Tibial nerve (tissue), 4 donors: ENCODE data around the gene FGD6. TPM values are rescaled to one million over a fixed set of nuclear protein-coding genes. Genes with fewer than 3 reads are reported as not detected.

ENCODE experiments used
- DNase-seq, 2 donors: peaks; one replicate each; pipeline ENCODE4 v3.0.0-alpha.2; 2019; ENCODE audit warnings: low spot score in 2 of 2
- H3K27ac ChIP-seq, 4 donors: fragments of 200-600 bp; sonication (generic) in 3 of 4; one replicate each; pipeline ENCODE4 v1.5.1; 2017 to 2019; ENCODE audit warnings: mild to moderate bottlenecking in 1 of 4
- H3K27me3 ChIP-seq, 2 donors: fragments of 200-600 bp; sonication (generic) in 1 of 2; one replicate each; pipeline versions ENCODE4 v1.5.1 to v1.6.0; 2017 to 2019
- H3K36me3 ChIP-seq, 3 donors: fragments of 200-600 bp; sonication (generic); one replicate each; pipeline ENCODE4 v1.5.1; 2018 to 2019
- H3K4me1 ChIP-seq, 4 donors: fragments of 200-600 bp; sonication (generic) in 3 of 4; one replicate each; pipeline ENCODE4 v1.5.1; 2017 to 2019
- H3K4me3 ChIP-seq, 4 donors: fragments of 200-600 bp; sonication (generic) in 3 of 4; one replicate each; pipeline ENCODE4 v1.5.1; 2017 to 2019; ENCODE audit warnings: mild to moderate bottlenecking in 1 of 4, moderate library complexity in 1 of 4
- H3K9me3 ChIP-seq, 4 donors: fragments of 200-600 bp; sonication (generic) in 3 of 4; one replicate each; pipeline ENCODE4 v1.5.1; 2017 to 2019
- CTCF ChIP-seq, 5 experiments: fragments of 200-600 bp in 3 of 5; fragments of 450-650 bp in 2 of 5; sonication (generic) in 3 of 5; IDR thresholded peaks; one replicate each; pipeline ENCODE4 v1.5.1; 2016 to 2019; ENCODE audit warnings: antibody characterized with exemption in 5 of 5, mild to moderate bottlenecking in 3 of 5, moderate library complexity in 2 of 5
- EP300 ChIP-seq, 2 donors: sonication (generic); formaldehyde crosslinking; IDR thresholded peaks; one replicate each; pipeline ENCODE4 v1.6.1; 2017; ENCODE audit warnings: antibody characterized with exemption in 2 of 2, mild to moderate bottlenecking in 1 of 2
- POLR2A ChIP-seq, 2 donors: fragments of 450-650 bp; IDR thresholded peaks; one replicate each; pipeline ENCODE4 v1.6.1; 2017; ENCODE audit warnings: antibody characterized with exemption in 2 of 2, mild to moderate bottlenecking in 2 of 2, moderate library complexity in 2 of 2
- WGBS, 2 donors: methylation state at CpG; one replicate each; pipeline ENCODE4 v1.1.5; 2018; 5-methylcytosine and 5-hydroxymethylcytosine counted together
- total RNA-seq, 4 donors: library from RNA; depleted of rRNA; stranded (reverse); fragments of >200 nt; gene quantifications; one replicate each; pipeline ENCODE4 v1.1.0, GENCODE V29; 2016

The FGD6 gene
- total RNA-seq, 4 donors from 2014 or later, result 9.2 to 13.4 (median 11.7) TPM

GRCh38 chr12:95077341-95077740, 139.9 kb downstream of the FGD6 start:
- no peak overlapping the region for H3K27ac ChIP-seq
- TF ChIP-seq CTCF (IDR thresholded peaks at IDR 0.05), result no peak
- TF ChIP-seq POLR2A (IDR thresholded peaks at IDR 0.05), result no peak
- no peak for TF ChIP-seq EP300 (IDR thresholded peaks at IDR 0.05)
- WGBS, 2 donors, result 74 to 82% methylated on average over 4 of the region's 4 CpGs

DNA sequence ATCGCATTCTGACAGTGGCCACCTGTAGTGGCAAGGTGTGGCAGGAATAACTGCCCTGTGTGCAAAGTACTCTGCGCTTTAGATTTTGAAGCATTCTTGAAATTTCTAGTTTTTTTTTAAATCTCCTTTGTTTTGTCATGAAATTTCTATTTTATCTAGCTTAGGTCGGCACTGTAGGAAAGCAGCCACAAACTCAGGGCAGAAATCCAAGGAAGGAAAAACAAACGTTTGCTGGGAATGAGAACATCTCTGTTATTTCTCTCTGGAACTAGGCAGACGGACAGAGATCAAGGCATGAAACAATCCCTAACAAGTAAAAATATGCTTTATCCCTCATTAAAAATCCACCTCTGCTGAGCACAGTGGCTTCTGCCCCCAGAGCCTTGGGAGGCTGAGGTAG, 142.5 kb downstream of the FGD6 start:
- H3K27ac ChIP-seq, result peak overlapping the region in 2 of 4 donors; percentile 60 to 96
- H3K4me3 ChIP-seq, result no peak overlapping the region
- DNase-seq, result no peak
- no peaks in the 10 kb centered on the region for H3K9me3 ChIP-seq
- TF ChIP-seq POLR2A (IDR thresholded peaks at IDR 0.05), result no peak
- peak in 1 of 2 donors; percentile 21 for TF ChIP-seq EP300 (IDR thresholded peaks at IDR 0.05)
- no peak for TF ChIP-seq CTCF (IDR thresholded peaks at IDR 0.05)
- WGBS, 2 donors, result 27 to 38% methylated on average over 5 of the region's 5 CpGs
- peaks cover 0 to 48% (median 8%) of the 10 kb centered on the region in 4 donors for H3K4me1 ChIP-seq
- no peaks in the 10 kb centered on the region for H3K27me3 ChIP-seq
- no peaks in the 10 kb centered on the region for H3K36me3 ChIP-seq

More at GRCh38 chr12:95077341-95077740, 139.9 kb downstream of the FGD6 start:
- Histone ChIP-seq H3K4me1 (peaks cover 0 to 25% (median 3%) of the 10 kb centered on the region in 4 donors), H3K27me3 (no peaks in the 10 kb centered on the region), H3K9me3 (no peaks in the 10 kb centered on the region), H3K36me3 (no peaks in the 10 kb centered on the region), H3K4me3 (no peak overlapping the region)
- DNase-seq, result no peak

- Histone ChIP-seq H3K27ac (peak overlapping the region; percentile 86 to 96 (median 94)), H3K9me3 (no peaks in the 10 kb centered on the region), H3K4me3 (peak overlapping the region; percentile 68 to 99 (median 97)), H3K27me3 (no peaks in the 10 kb centered on the region), H3K4me1 (peaks cover 0 to 51% (median 8%) of the 10 kb centered on the region in 4 donors), H3K36me3 (no peaks in the 10 kb centered on the region)
- DNase-seq, result no peak
- 54 to 56% methylated on average over 23 of the region's 23 CpGs for WGBS, 2 donors
- TF ChIP-seq POLR2A (IDR thresholded peaks at IDR 0.05) (no peak), EP300 (IDR thresholded peaks at IDR 0.05) (no peak), CTCF (IDR thresholded peaks at IDR 0.05) (peak in 4 of 5 experiments; percentile 78 to 90 (median 80))
These were observed 143.4 kb downstream of the FGD6 start for GRCh38 chr12:95073698-95074520.

- Histone ChIP-seq H3K4me1 (peaks cover 0 to 51% (median 8%) of the 10 kb centered on the region in 4 donors), H3K27me3 (no peaks in the 10 kb centered on the region), H3K36me3 (no peaks in the 10 kb centered on the region), H3K27ac (peak within 1 kb of the TSS; percentile 86 to 96 (median 94)), H3K9me3 (no peaks in the 10 kb centered on the region), H3K4me3 (peak within 1 kb of the TSS; percentile 68 to 99 (median 97))
- peak; percentile 80 to 84 for DNase-seq
- peak in 1 of 2 donors; percentile 86 for TF ChIP-seq EP300 (IDR thresholded peaks at IDR 0.05)
- peak in 1 of 2 donors; percentile 33 for TF ChIP-seq POLR2A (IDR thresholded peaks at IDR 0.05)
- peak in 1 of 5 experiments; percentile 85 for TF ChIP-seq CTCF (IDR thresholded peaks at IDR 0.05)
- WGBS, 2 donors, result 0 to 1% methylated on average over 37 to 66 of the region's 99 CpGs
These were observed 144.2 kb downstream of the FGD6 start, which contains the start of gene NR2C1 for GRCh38 chr12:95072900-95073697. Gene NR2C1 (minus strand): TSS chr12:95073618. CDS start chr12:95067384, 6,234 bp downstream.
